NCI-H2081 treated with DMSO at 0.1 percent for 48 hours (cell line): ENCODE results near the gene GPD2.
"Not testable (repeated sequence)": the region's sequence is repeated elsewhere in the genome, so short reads cannot be mapped to it uniquely, and the experiment has no call there.

ENCODE experiments used
- DNase-seq: peaks from one replicate; lab custom pipeline; 2025; lab: John Stamatoyannopoulos, UW

Gene GPD2

GRCh38 chr2:156476021-156476849 is 40.1 kb downstream of the GPD2 start:
- DNase-seq: no peak

- no peak for DNase-seq
These were observed 40.6 kb downstream of the GPD2 start for GRCh38 chr2:156476850-156477206.

- DNase-seq: no peak
These were observed 44.2 kb downstream of the GPD2 start for GRCh38 chr2:156480376-156480775.

GRCh38 chr2:156481312-156481711 is 45.1 kb downstream of the GPD2 start:
- DNase-seq: no peak

GRCh38 chr2:156483741-156484173 is 47.6 kb downstream of the GPD2 start:
- DNase-seq: no peak

- no peak for DNase-seq
These were observed 50.0 kb downstream of the GPD2 start for GRCh38 chr2:156486147-156486546.

- DNase-seq: no peak
These were observed 50.4 kb downstream of the GPD2 start for GRCh38 chr2:156486614-156487013.

- no peak for DNase-seq
These were observed 53.0 kb downstream of the GPD2 start for GRCh38 chr2:156489195-156489594.

- no peak for DNase-seq
These were observed 53.7 kb downstream of the GPD2 start for GRCh38 chr2:156489750-156490465.

GRCh38 chr2:156490466-156490840 is 54.3 kb downstream of the GPD2 start:
- no peak for DNase-seq

- no peak for DNase-seq
These were observed 55.0 kb downstream of the GPD2 start for GRCh38 chr2:156491176-156491575.

- DNase-seq: no peak
These were observed 56.8 kb downstream of the GPD2 start for GRCh38 chr2:156492979-156493378.

- not testable (repeated sequence) for DNase-seq
These were observed 59.8 kb downstream of the GPD2 start for GRCh38 chr2:156495998-156496397.

- DNase-seq: no peak
These were observed 69.5 kb downstream of the GPD2 start for GRCh38 chr2:156505696-156506095.

- DNase-seq: no peak
These were observed 74.9 kb downstream of the GPD2 start for GRCh38 chr2:156511122-156511521.

GRCh38 chr2:156511803-156512202 is 75.6 kb downstream of the GPD2 start:
- DNase-seq: no peak

GRCh38 chr2:156512451-156512850 is 76.3 kb downstream of the GPD2 start:
- DNase-seq: no peak

- DNase-seq: no peak
These were observed 77.0 kb downstream of the GPD2 start for GRCh38 chr2:156513219-156513618.

- no peak for DNase-seq
These were observed 81.2 kb downstream of the GPD2 start for GRCh38 chr2:156517419-156517818.

- DNase-seq: no peak
These were observed 82.0 kb downstream of the GPD2 start for GRCh38 chr2:156518138-156518537.

GRCh38 chr2:156522864-156523440 is 86.8 kb downstream of the GPD2 start:
- no peak for DNase-seq

GRCh38 chr2:156526950-156527636 is 90.9 kb downstream of the GPD2 start:
- DNase-seq: no peak

- not testable (repeated sequence) for DNase-seq
These were observed 92.4 kb downstream of the GPD2 start for GRCh38 chr2:156528583-156528982.
